ENCODE data around the gene ATP2B2.

GRCh38 chr3:10390641-10391373 lies 114.6 kb downstream of the ATP2B2 start:
- TF ChIP-seq CTCF (conservative IDR thresholded peaks at IDR 0.05; ENCODE audit: low read depth in 2 of 2) = no peak
- no peak for TF ChIP-seq POLR2AphosphoS5 (IDR thresholded peaks at IDR 0.05; ENCODE audit: low read depth)
- no peak for TF ChIP-seq EZH2 (IDR thresholded peaks at IDR 0.05; ENCODE audit: low read depth, unreplicated experiment)
- no peak for TF ChIP-seq CREB1 (CRISPR knock-in tag; IDR thresholded peaks at IDR 0.05; ENCODE audit: low read depth)
- TF ChIP-seq ETS1 (IDR thresholded peaks at IDR 0.05) = no peak

Measured in GM23338 (cell line).